HAP-1 (cell line): Measurements from ENCODE around the gene HRK.

Experiments used
- DNase-seq, 2 experiments: peaks; one replicate each; pipeline ENCODE4 v3.0.0-alpha.2; 2016 to 2020; ENCODE audit warnings: low spot score in 2 of 2
- H3K27me3 ChIP-seq: fragments of 250-450 bp; sonication (Bioruptor Pico); 2 replicates; pipeline ENCODE4 v1.5.1; 2020; ENCODE audit warnings: low read depth, mild to moderate bottlenecking, moderate library complexity
- H3K36me3 ChIP-seq: fragments of 250-450 bp; sonication (Bioruptor Pico); replicated peaks from 2 replicates; pipeline ENCODE4 v1.5.1; 2020; ENCODE audit warnings: mild to moderate bottlenecking
- H3K4me1 ChIP-seq: fragments of 250-450 bp; sonication (Bioruptor Pico); 2 replicates; pipeline ENCODE4 v1.5.1; 2020; ENCODE audit warnings: mild to moderate bottlenecking
- H3K4me3 ChIP-seq: fragments of 250-450 bp; sonication (Bioruptor Pico); 2 replicates; pipeline ENCODE4 v1.5.1; 2020; ENCODE audit warnings: mild to moderate bottlenecking, moderate library complexity
- H3K9me3 ChIP-seq: fragments of 250-450 bp; sonication (Bioruptor Pico); 2 replicates; pipeline ENCODE4 v1.5.1; 2020; ENCODE audit warnings: mild to moderate bottlenecking, moderate library complexity
- in situ Hi-C: fragments of 300-500 bp; cut with MboI; formaldehyde crosslinking; loops from 3 replicates; pipeline ENCODE4 v1.14.3; 2020; ENCODE audit warnings: low sequenced_read_pairs, inconsistent platforms, mixed read lengths

HRK gene

DNA sequence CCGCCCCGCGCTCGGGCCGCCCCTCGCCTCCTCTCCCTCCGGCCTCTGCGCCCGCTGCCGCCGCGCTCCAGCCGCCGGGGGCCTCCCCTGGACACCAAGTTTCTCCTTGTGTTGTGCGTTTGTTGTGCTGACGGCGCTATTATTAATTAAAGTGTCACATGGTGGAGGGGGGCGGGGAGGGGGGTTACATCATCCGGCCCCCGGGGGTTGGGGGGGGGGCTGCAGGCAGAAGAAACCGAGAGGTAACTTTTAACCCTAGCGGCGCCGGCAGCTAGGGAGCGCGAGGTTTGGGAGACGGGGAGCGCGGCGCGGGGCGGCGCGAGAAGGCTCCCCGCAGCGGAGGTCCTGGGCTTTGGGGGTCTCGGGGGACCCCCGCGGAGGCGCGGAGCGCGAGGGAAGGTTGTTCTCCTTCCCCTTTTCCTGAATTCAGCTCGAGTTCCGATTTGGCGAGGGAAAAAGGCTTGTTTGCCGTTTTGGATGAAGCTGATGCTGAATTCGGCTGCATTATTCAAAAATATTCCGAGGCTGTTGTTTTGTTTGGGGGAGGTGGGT lies at the start of gene HRK:
Gene HRK, minus strand, starts transcription at position 117 of the 552 bp plus-strand sequence. CDS start 134 bp downstream, outside the sequence.
- Histone ChIP-seq H3K4me3 (peak within 1 kb of the TSS; percentile 40), H3K4me1 (peaks cover 7% of the 10 kb centered on the region), H3K36me3 (no peaks in the 10 kb centered on the region), H3K27me3 (peaks cover 49% of the 10 kb centered on the region), H3K9me3 (no peaks in the 10 kb centered on the region)
- in situ Hi-C loops: no loop called here
- DNase-seq: peak; percentile 23 to 61

DNA sequence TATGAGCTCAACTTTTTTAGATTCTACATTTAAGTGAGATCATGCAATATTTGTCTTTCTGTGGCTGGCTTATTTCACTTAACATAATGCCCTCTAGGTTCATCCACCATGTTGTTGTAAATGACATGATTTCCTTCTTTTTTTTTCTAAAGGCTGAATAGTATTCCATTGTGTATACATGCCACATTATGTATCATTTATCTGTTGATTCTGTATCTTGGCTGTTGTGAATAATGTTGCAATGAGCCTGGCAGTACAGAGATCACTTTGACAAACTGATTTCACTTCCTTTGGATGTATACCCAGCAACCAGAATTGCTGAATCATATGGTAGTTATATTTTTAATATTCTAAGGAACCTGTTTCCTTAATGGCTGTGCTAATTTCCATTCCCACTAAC lies 48.6 kb upstream of the HRK start:
- Histone ChIP-seq H3K27me3 (no peaks in the 10 kb centered on the region), H3K36me3 (peaks cover 11% of the 10 kb centered on the region), H3K4me3 (no peak overlapping the region), H3K9me3 (no peaks in the 10 kb centered on the region; the same call in 1 of the 2 replicates), H3K4me1 (peaks cover 10% of the 10 kb centered on the region)
- in situ Hi-C loops: no loop called here
- no peak for DNase-seq

DNA sequence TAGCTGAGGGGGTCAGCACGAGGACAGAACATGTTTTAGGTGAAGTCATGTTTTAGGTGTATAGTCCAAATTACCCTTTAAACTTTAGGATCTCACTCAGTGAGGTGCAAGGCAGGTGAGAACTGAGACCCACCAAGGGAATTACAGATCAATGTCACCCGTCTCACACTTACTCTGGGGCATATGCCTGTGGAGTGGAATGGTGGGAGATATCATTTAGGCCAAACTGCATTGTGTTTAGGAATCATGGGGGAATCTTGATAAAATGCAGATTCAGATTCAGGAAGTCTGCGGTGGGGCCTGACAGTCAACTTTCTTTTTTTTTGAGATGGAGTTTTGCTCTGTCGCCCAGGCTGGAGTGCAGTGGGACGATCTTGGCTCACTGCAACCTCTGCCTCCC lies 47.3 kb upstream of the HRK start:
- in situ Hi-C loops: no loop called here
- no peaks in the 10 kb centered on the region; the same call in 1 of the 2 replicates for H3K9me3 ChIP-seq
- no peak for DNase-seq
- H3K36me3 ChIP-seq: peaks cover 11% of the 10 kb centered on the region
- H3K4me3 ChIP-seq: no peak overlapping the region
- no peaks in the 10 kb centered on the region for H3K27me3 ChIP-seq
- H3K4me1 ChIP-seq: peaks cover 5% of the 10 kb centered on the region

DNA sequence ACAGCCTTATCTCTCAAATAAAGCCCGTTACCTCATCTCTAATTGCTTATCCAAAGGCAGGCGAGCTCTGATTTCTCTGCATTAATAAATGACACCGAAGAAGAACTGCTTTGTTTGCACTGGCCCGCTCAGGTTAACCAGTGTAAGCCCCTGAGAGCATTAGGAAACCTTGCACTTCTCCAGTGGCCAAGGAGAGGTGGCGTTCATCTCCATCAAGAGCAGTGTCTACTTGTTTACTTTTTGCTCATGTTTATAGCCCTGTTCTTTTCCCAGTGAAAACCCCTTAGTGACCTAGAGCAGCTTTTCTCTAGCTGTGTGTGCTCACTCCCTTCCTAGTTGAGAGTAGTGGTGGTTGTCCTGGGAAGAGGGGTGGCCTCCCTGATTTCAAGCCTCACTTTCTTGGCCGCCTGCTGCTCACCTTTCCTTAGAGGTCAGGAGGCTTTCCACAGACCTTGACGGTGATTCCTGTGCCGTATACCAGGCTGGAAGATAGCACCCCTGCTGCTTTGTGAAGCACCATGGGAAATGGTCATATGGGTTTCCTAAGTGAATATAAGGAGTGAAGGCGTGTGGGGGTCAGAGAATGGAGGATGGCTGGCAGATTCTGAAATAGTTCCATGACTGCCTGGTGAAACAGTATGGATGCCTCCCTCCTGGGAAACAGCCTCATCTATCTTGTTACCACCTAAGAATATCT lies 46.2 kb upstream of the HRK start:
- no peaks in the 10 kb centered on the region for H3K27me3 ChIP-seq

DNA sequence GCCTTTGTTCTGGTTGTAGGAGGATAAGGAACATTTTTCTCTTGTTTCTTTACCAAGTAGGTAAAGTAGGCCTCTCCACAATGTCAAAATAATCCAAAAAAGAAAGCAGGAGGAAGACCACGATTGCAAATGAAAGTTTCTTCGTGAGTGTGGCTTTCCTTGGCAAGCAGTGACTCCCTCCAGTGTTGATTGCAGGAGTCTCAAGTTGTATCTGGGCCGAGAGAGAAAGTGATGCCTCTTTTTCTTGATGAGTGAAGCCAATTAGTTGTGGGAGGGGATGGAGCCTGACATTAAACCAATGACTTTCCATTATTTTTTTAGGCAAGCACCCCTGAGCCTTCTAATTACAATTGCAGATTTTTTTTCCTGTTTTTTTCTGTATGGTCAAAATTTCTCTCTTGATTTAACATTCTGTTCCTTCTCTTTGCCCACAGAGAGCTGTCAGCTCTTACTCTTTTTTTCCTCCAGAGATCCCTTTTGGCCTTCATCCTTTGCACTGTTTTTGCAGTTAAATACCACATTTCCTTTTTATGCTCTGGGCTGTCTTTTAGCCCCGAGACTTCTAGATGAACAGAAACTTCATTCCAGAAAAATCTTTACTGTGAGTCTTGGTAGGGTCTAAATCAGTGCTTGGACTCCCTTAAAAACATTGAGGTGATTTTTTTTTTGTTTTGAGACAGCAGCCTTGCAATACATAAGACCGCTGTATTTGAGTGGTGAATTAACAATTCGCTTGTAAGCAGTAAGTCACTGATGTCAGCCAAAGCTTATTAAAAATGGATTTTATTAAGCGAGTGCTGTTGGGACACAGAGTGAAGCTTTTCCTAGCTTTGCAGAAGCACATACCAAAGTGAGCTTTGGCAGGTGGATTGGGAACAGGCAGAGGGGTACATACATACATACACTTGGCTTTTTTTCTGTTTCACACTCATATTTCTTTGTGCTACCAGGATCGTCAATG lies 45.3 kb upstream of the HRK start:
- no peaks in the 10 kb centered on the region; the same call in 1 of the 2 replicates for H3K9me3 ChIP-seq
- no peaks in the 10 kb centered on the region for H3K4me1 ChIP-seq
- H3K36me3 ChIP-seq: peaks cover 9% of the 10 kb centered on the region; the same call in 1 of the 2 replicates
- no peak for DNase-seq
- H3K27me3 ChIP-seq: no peaks in the 10 kb centered on the region
- no peak overlapping the region for H3K4me3 ChIP-seq
- in situ Hi-C loops: no loop called here

More for the DNA sequence above, 46.2 kb upstream of the HRK start:
- Histone ChIP-seq H3K4me1 (no peaks in the 10 kb centered on the region), H3K4me3 (no peak overlapping the region), H3K36me3 (peaks cover 11% of the 10 kb centered on the region), H3K9me3 (no peaks in the 10 kb centered on the region; the same call in 1 of the 2 replicates)
- no peak for DNase-seq
- in situ Hi-C loops: no loop called here

DNA sequence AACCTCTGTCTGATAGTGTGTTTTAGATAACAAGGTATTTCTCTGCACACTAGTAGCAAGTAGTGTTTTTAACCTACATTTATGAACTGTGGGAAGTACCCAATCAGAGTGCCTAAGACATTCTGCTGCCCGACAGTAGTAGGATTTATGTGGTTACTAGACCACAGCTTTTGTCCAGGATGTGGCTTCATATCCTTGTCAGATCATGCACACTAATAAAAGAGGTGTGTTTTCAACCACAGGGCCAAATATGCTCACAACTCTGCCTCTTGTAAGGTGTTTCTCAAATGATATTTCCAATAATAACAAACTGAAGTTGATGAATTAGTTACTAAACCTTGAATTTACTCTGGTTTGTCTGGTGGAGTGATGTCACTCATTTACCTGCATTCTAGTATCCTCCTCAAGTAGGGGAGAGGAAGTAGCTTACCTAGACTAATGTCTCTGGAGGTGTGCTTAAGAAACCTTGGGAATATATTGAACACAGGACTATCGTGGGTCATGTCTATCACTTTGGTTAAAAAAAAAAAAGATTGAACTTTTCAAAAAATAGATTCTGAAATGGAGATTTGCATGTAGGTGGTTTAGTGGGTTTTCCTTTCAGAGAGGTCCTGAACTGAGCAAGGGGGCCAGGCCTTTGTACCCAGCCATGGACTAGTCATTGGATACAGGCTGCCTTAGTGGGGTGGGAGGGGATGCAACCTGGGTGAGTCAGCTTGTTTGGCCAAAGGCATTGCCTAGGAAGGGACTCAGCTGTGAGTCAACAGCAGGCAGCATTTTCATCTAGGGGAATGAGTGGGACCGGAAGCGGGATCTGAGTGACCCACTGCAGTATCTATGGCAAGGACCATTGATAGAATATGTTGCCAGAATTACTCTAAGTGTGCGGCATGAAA lies 43.6 kb upstream of the HRK start:
- in situ Hi-C loops: no loop called here
- H3K27me3 ChIP-seq: no peaks in the 10 kb centered on the region
- H3K9me3 ChIP-seq: no peaks in the 10 kb centered on the region
- no peak for DNase-seq
- no peak overlapping the region for H3K4me3 ChIP-seq
- peaks cover 8% of the 10 kb centered on the region; the same call in 1 of the 2 replicates for H3K36me3 ChIP-seq
- peaks cover 5% of the 10 kb centered on the region for H3K4me1 ChIP-seq

DNA sequence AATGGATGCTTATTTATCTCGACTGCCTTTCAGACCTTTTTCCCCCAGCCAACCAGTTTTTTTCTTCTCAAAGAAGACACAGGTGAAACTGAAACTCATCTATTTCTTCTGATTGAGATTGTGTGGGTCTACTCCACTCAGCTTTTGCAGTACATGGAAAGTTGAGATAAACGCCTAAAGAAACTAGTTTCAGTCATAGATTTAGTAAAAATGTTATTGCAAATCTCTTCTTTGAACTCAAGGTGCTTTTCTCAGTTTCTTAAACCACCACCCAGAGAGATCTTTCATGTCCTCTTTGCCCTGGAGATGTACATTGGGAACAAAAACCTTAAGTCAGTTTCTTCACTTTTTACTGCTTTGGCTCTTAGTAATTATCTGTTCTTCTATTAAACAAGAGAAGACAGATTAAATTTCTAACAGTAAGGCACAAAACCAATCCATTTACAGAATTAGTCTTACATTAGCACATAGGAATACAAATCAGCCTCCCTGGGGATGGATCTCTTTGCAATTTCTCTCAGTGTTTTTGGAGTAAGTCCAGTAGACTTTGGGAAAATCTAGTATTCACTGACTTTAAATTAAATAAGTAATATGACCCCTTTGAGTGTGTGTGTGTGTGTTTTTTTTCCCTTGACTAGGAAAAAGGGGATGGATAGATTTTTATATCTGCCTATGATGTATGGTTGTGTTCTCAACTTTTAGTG lies 41.1 kb upstream of the HRK start:
- no peaks in the 10 kb centered on the region for H3K27me3 ChIP-seq
- H3K4me3 ChIP-seq: no peak overlapping the region
- 0 out of 2 replicates have a peak, but pooled peaks cover 4% of the 10 kb centered on the region for H3K36me3 ChIP-seq
- no peak for DNase-seq
- H3K9me3 ChIP-seq: no peaks in the 10 kb centered on the region
- peaks cover 5% of the 10 kb centered on the region for H3K4me1 ChIP-seq
- in situ Hi-C loops: no loop called here

DNA sequence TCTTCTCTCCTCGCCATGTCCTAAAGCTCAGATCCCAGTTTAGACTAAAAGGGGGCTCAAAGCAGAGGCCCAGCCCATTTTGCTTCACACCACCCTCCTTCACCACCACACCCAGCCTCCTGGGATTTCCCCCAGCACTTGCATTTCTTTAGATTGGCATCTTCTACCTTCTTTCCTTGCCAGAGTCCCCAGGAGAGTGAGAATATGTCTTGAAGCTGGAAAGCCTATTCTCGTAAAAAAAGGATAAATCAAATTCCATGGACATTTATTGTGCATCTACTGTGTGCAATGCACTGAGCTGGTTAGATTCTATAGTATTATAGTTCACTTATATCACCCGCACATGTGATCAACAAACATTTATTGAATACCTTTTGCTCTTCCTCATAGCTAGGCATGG lies 39.7 kb upstream of the HRK start:
- Histone ChIP-seq H3K4me3 (no peak overlapping the region), H3K27me3 (no peaks in the 10 kb centered on the region), H3K9me3 (no peaks in the 10 kb centered on the region), H3K36me3 (0 out of 2 replicates have a peak, but pooled peaks cover 4% of the 10 kb centered on the region), H3K4me1 (peaks cover 5% of the 10 kb centered on the region)
- peak in 1 of 2 experiments; percentile 33 for DNase-seq
- in situ Hi-C loops: no loop called here

DNA sequence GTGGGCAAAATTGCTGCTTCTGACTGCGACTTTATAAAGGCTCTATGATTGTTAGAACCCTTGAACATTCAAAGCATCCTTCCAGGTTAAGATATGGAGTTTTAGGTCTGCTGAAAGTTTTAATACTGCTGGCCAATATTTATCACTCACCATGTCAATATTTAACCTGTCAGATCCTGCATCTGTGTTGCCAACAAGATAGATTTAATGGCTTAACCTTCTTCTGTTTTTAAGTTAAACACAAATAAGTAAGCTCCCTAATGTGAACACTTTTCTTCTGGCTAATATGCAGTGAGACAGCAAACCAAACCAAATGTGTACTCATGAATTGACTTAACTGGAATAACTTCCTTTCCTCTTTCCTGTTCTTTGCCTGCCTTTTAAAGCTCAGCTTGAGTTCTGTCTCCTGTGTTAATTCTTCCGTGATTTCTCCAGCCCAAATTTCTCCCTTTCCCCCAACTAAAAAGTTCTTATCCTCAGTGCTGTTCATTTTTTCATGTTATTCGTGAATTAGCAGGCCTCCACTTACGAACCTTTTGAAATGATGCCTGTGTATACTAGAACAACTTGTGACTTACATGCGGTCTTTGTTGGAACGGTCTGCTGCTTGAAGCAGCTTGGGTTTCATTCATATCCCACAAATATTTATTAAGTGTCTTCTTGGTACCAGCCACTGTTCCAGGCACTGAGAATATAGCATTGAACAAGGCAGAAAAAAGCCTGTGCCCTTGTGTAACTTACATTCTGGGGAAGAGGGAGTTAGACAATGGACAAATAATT lies 38.7 kb upstream of the HRK start:
- Histone ChIP-seq H3K9me3 (no peaks in the 10 kb centered on the region), H3K27me3 (no peaks in the 10 kb centered on the region), H3K4me3 (no peak overlapping the region), H3K4me1 (peaks cover 5% of the 10 kb centered on the region), H3K36me3 (0 out of 2 replicates have a peak, but pooled peaks cover 4% of the 10 kb centered on the region)
- in situ Hi-C loops: no loop called here
- DNase-seq: no peak

DNA sequence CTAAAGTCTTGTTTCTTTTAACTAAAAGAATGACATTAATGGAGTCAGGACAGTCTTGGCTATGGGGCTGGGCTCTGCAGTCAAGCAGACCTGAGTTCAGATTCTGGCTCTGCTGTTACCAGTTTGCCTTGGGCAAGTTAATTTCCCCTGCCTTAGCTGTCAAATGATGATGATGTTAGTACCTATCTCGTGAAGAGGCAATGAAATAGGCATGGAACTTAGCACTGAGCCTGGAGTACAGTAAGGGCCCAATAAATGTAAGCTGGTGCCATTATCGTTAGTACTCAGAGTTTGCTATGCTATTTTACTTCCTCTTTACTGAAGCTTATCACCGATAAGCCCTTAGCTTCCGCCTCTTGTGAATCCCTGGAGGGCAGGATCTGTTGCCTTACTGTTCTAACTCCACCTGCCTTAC lies 38.0 kb upstream of the HRK start:
- no peak for DNase-seq
- no peaks in the 10 kb centered on the region for H3K9me3 ChIP-seq
- H3K4me3 ChIP-seq: no peak overlapping the region
- in situ Hi-C loops: no loop called here
- H3K36me3 ChIP-seq: 0 out of 2 replicates have a peak, but pooled peaks cover 4% of the 10 kb centered on the region
- H3K27me3 ChIP-seq: no peaks in the 10 kb centered on the region
- H3K4me1 ChIP-seq: peaks cover 5% of the 10 kb centered on the region

DNA sequence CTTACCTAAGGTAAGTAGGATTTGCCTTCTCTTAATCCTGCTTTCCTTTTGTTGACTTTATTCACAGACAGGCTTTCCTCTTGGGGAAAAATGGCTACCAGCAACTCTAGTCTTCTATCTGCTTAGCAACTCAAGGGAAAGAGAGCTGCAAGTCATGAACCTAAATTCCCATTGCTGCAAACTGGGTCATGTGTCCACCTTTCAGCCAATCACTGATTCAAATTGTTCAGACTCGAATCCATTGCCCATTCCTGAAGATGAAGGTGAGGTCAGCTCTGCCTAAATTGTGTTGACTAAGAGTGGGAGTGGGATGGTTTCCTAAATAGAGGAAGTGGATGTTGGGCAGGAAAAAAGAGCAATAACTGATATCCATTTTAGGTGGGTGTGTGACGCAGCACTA lies 37.2 kb upstream of the HRK start:
- DNase-seq: no peak
- Histone ChIP-seq H3K4me1 (peaks cover 5% of the 10 kb centered on the region), H3K4me3 (no peak overlapping the region), H3K27me3 (no peaks in the 10 kb centered on the region), H3K36me3 (0 out of 2 replicates have a peak, but pooled peaks cover 4% of the 10 kb centered on the region), H3K9me3 (no peaks in the 10 kb centered on the region)
- in situ Hi-C loops: no loop called here

DNA sequence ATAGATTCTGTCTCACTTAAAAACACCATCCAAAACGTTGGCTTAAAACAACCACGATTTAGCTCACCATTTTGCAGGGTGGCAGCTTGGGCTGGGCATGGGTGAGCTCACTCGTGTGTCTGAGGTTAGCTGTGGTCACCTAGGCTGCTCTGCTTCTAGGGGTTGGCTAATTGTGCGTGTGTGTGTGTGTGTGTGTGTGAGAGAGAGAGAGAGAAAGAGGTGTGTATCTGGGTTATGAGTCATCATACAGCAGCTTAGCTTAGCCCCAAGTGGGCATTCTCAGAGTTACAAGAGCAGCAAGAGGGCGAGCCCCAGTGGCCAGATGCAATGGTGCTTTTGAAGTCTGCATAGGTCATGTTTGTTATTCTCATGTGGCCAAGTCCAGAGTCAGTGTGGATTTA lies 35.5 kb upstream of the HRK start:
- H3K4me1 ChIP-seq: peaks cover 6% of the 10 kb centered on the region
- no peak overlapping the region for H3K4me3 ChIP-seq
- in situ Hi-C loops: no loop called here
- DNase-seq: peak in 1 of 2 experiments; percentile 20
- no peaks in the 10 kb centered on the region for H3K27me3 ChIP-seq
- H3K9me3 ChIP-seq: no peaks in the 10 kb centered on the region
- peaks cover 4% of the 10 kb centered on the region; the same call in 1 of the 2 replicates for H3K36me3 ChIP-seq
